Activated naive CD4-positive, alpha-beta T cell treated with anti-CD3 and anti-CD28 coated beads, Interleukin-2, amount 50 U/mL, for 24 hours (primary cell): ENCODE measurements around the gene SELENOO.

Experiments
- H3K27ac Mint-ChIP-seq: one replicate; pipeline ENCODE4 v1.8.0; 2021; ENCODE audit warnings: mild to moderate bottlenecking, mixed read lengths
- H3K27me3 Mint-ChIP-seq: one replicate; pipeline ENCODE4 v1.8.0; 2021; ENCODE audit warnings: mixed read lengths
- H3K36me3 Mint-ChIP-seq: one replicate; pipeline ENCODE4 v1.8.0; 2021; ENCODE audit warnings: mixed read lengths
- H3K4me1 Mint-ChIP-seq: one replicate; pipeline ENCODE4 v1.8.0; 2021; ENCODE audit warnings: mixed read lengths
- H3K4me3 Mint-ChIP-seq: one replicate; pipeline ENCODE4 v1.8.0; 2021; ENCODE audit warnings: mild to moderate bottlenecking, mixed read lengths
- H3K9me3 Mint-ChIP-seq: one replicate; pipeline ENCODE4 v1.8.0; 2021; ENCODE audit warnings: mixed read lengths

SELENOO gene

GRCh38 chr22:50169181-50169759, 31.5 kb upstream of the SELENOO start:
- H3K4me3 Mint-ChIP-seq, result peak overlapping the region; percentile 73
- peaks cover 18% of the 10 kb centered on the region for H3K27me3 Mint-ChIP-seq
- H3K27ac Mint-ChIP-seq, result peak overlapping the region; percentile 41
- peaks cover 13% of the 10 kb centered on the region for H3K4me1 Mint-ChIP-seq
- no peaks in the 10 kb centered on the region for H3K9me3 Mint-ChIP-seq
- no peaks in the 10 kb centered on the region for H3K36me3 Mint-ChIP-seq

GRCh38 chr22:50169774-50170341, 31.0 kb upstream of the SELENOO start:
- Mint-ChIP-seq H3K4me1 (peaks cover 13% of the 10 kb centered on the region), H3K27ac (no peak overlapping the region), H3K9me3 (no peaks in the 10 kb centered on the region), H3K36me3 (no peaks in the 10 kb centered on the region), H3K27me3 (peaks cover 18% of the 10 kb centered on the region), H3K4me3 (peak overlapping the region; percentile 57)

- H3K9me3 Mint-ChIP-seq, result no peaks in the 10 kb centered on the region
- H3K4me1 Mint-ChIP-seq, result peaks cover 13% of the 10 kb centered on the region
- peaks cover 18% of the 10 kb centered on the region for H3K27me3 Mint-ChIP-seq
- peak within 1 kb of the TSS; percentile 55 for H3K27ac Mint-ChIP-seq
- peak within 1 kb of the TSS; percentile 79 for H3K4me3 Mint-ChIP-seq
- H3K36me3 Mint-ChIP-seq, result no peaks in the 10 kb centered on the region
Observed at GRCh38 chr22:50170453-50171318, 30.1 kb upstream of the SELENOO start, which contains the start of gene PANX2. PANX2 (plus strand) TSS chr22:50170731; CDS start chr22:50170731, 0 bp downstream.

- H3K4me1 Mint-ChIP-seq, result peaks cover 13% of the 10 kb centered on the region
- peaks cover 18% of the 10 kb centered on the region for H3K27me3 Mint-ChIP-seq
- H3K36me3 Mint-ChIP-seq, result no peaks in the 10 kb centered on the region
- H3K27ac Mint-ChIP-seq, result peak overlapping the region; percentile 55
- H3K9me3 Mint-ChIP-seq, result no peaks in the 10 kb centered on the region
- H3K4me3 Mint-ChIP-seq, result peak overlapping the region; percentile 79
Observed at GRCh38 chr22:50171319-50171964, 29.4 kb upstream of the SELENOO start.

GRCh38 chr22:50171965-50172421, 28.8 kb upstream of the SELENOO start:
- Mint-ChIP-seq H3K36me3 (no peaks in the 10 kb centered on the region), H3K27me3 (peaks cover 18% of the 10 kb centered on the region), H3K4me1 (peaks cover 13% of the 10 kb centered on the region), H3K9me3 (no peaks in the 10 kb centered on the region), H3K4me3 (no peak overlapping the region), H3K27ac (peak overlapping the region; percentile 72)

- Mint-ChIP-seq H3K4me3 (no peak overlapping the region), H3K27ac (no peak overlapping the region), H3K36me3 (no peaks in the 10 kb centered on the region), H3K27me3 (peaks cover 13% of the 10 kb centered on the region), H3K9me3 (no peaks in the 10 kb centered on the region), H3K4me1 (peaks cover 9% of the 10 kb centered on the region)
Observed at GRCh38 chr22:50173311-50173982, 27.4 kb upstream of the SELENOO start.

GRCh38 chr22:50173983-50174355, 26.8 kb upstream of the SELENOO start:
- Mint-ChIP-seq H3K4me1 (peaks cover 3% of the 10 kb centered on the region), H3K27ac (no peak overlapping the region), H3K4me3 (no peak overlapping the region), H3K9me3 (no peaks in the 10 kb centered on the region), H3K27me3 (peaks cover 8% of the 10 kb centered on the region), H3K36me3 (no peaks in the 10 kb centered on the region)

- H3K27ac Mint-ChIP-seq, result no peak overlapping the region
- no peaks in the 10 kb centered on the region for H3K36me3 Mint-ChIP-seq
- H3K4me3 Mint-ChIP-seq, result no peak overlapping the region
- H3K27me3 Mint-ChIP-seq, result peaks cover 5% of the 10 kb centered on the region
- no peaks in the 10 kb centered on the region for H3K4me1 Mint-ChIP-seq
- H3K9me3 Mint-ChIP-seq, result no peaks in the 10 kb centered on the region
Observed at GRCh38 chr22:50174382-50175190, 26.2 kb upstream of the SELENOO start.

GRCh38 chr22:50175191-50175461, 25.7 kb upstream of the SELENOO start:
- Mint-ChIP-seq H3K27me3 (peaks cover 7% of the 10 kb centered on the region), H3K4me3 (no peak overlapping the region), H3K36me3 (no peaks in the 10 kb centered on the region), H3K27ac (no peak overlapping the region), H3K4me1 (peaks cover 3% of the 10 kb centered on the region), H3K9me3 (no peaks in the 10 kb centered on the region)

- Mint-ChIP-seq H3K27me3 (peaks cover 4% of the 10 kb centered on the region), H3K4me3 (no peak overlapping the region), H3K9me3 (no peaks in the 10 kb centered on the region), H3K27ac (no peak overlapping the region), H3K4me1 (peaks cover 3% of the 10 kb centered on the region), H3K36me3 (no peaks in the 10 kb centered on the region)
Observed at GRCh38 chr22:50175921-50176849, 24.6 kb upstream of the SELENOO start.

- no peak overlapping the region for H3K27ac Mint-ChIP-seq
- no peaks in the 10 kb centered on the region for H3K9me3 Mint-ChIP-seq
- peaks cover 4% of the 10 kb centered on the region for H3K27me3 Mint-ChIP-seq
- peaks cover 3% of the 10 kb centered on the region for H3K4me1 Mint-ChIP-seq
- no peak overlapping the region for H3K4me3 Mint-ChIP-seq
- no peaks in the 10 kb centered on the region for H3K36me3 Mint-ChIP-seq
Observed at GRCh38 chr22:50176850-50177536, 23.8 kb upstream of the SELENOO start.

- H3K4me1 Mint-ChIP-seq, result peaks cover 3% of the 10 kb centered on the region
- peaks cover 2% of the 10 kb centered on the region for H3K27me3 Mint-ChIP-seq
- H3K36me3 Mint-ChIP-seq, result no peaks in the 10 kb centered on the region
- H3K9me3 Mint-ChIP-seq, result no peaks in the 10 kb centered on the region
- H3K4me3 Mint-ChIP-seq, result no peak overlapping the region
- H3K27ac Mint-ChIP-seq, result no peak overlapping the region
Observed at GRCh38 chr22:50177537-50178470, 23.0 kb upstream of the SELENOO start.

- no peak overlapping the region for H3K27ac Mint-ChIP-seq
- H3K4me1 Mint-ChIP-seq, result peaks cover 3% of the 10 kb centered on the region
- H3K27me3 Mint-ChIP-seq, result peaks cover 2% of the 10 kb centered on the region
- no peak overlapping the region for H3K4me3 Mint-ChIP-seq
- no peaks in the 10 kb centered on the region for H3K36me3 Mint-ChIP-seq
- H3K9me3 Mint-ChIP-seq, result no peaks in the 10 kb centered on the region
Observed at GRCh38 chr22:50178471-50178864, 22.3 kb upstream of the SELENOO start.
